Astrocyte (in vitro differentiated cells and primary cell): ENCODE results near the gene DBR1. TPM values are rescaled to one million over a fixed set of nuclear protein-coding genes. Genes with fewer than 3 reads are reported as not detected.

Experiments used
- DNase-seq: peaks from one replicate; pipeline ENCODE4 v3.0.0-alpha.2; 2010; ENCODE audit warnings: low read depth
- FAIRE-seq: peaks from 2 replicates; lab custom pipeline; 2011; peaks lifted over from hg19 to GRCh38; lab: Jason Lieb, UNC
- H2AFZ ChIP-seq: 2 replicates; pipeline ENCODE4 v1.6.0; 2012; ENCODE audit warnings: low read depth, low read length, inconsistent platforms
- H3K27ac ChIP-seq: 2 replicates; pipeline ENCODE4 v1.5.1; 2011; ENCODE audit warnings: low read depth, low read length, inconsistent platforms
- H3K27me3 ChIP-seq: 2 replicates; pipeline ENCODE4 v1.6.0; 2011; ENCODE audit warnings: low read length, inconsistent platforms; ENCODE audit not compliant: insufficient read depth
- H3K36me3 ChIP-seq: 2 replicates; pipeline ENCODE4 v1.5.1; 2011; ENCODE audit warnings: low read length, inconsistent platforms; ENCODE audit not compliant: insufficient read depth
- H3K4me1 ChIP-seq: 2 replicates; pipeline ENCODE4 v1.5.1; 2011; ENCODE audit warnings: low read length, inconsistent platforms; ENCODE audit not compliant: insufficient read depth
- H3K4me2 ChIP-seq: 2 replicates; pipeline ENCODE4 v1.6.0; 2012; ENCODE audit warnings: low read length, inconsistent platforms
- H3K4me3 ChIP-seq: 2 replicates; pipeline ENCODE4 v1.5.1; 2011; ENCODE audit warnings: low read depth, mild to moderate bottlenecking, low read length, inconsistent platforms; ENCODE audit not compliant: insufficient read depth
- H3K79me2 ChIP-seq: 2 replicates; pipeline ENCODE4 v1.6.0; 2012; ENCODE audit warnings: mild to moderate bottlenecking, low read length, inconsistent platforms; ENCODE audit not compliant: insufficient read depth
- H3K9ac ChIP-seq: 2 replicates; pipeline ENCODE4 v1.6.0; 2012; ENCODE audit warnings: mild to moderate bottlenecking, low read length, inconsistent platforms
- H3K9me3 ChIP-seq: 2 replicates; pipeline ENCODE4 v1.5.1; 2012; ENCODE audit warnings: low read depth, mild to moderate bottlenecking, low read length, inconsistent platforms; ENCODE audit not compliant: insufficient read depth
- H4K20me1 ChIP-seq: 2 replicates; pipeline ENCODE4 v1.6.0; 2012; ENCODE audit warnings: low read length, inconsistent platforms; ENCODE audit not compliant: insufficient read depth
- H3K27ac Mint-ChIP-seq: one replicate; pipeline ENCODE4 v1.8.0; 2021; ENCODE audit warnings: mild to moderate bottlenecking, mixed read lengths; ENCODE audit not compliant: unreplicated experiment
- H3K27me3 Mint-ChIP-seq: one replicate; pipeline ENCODE4 v1.8.0; 2021; ENCODE audit warnings: low read depth, mixed read lengths; ENCODE audit not compliant: unreplicated experiment
- H3K36me3 Mint-ChIP-seq: one replicate; pipeline ENCODE4 v1.8.0; 2021; ENCODE audit warnings: low read depth, mixed read lengths; ENCODE audit not compliant: unreplicated experiment
- H3K4me1 Mint-ChIP-seq: one replicate; pipeline ENCODE4 v1.8.0; 2021; ENCODE audit warnings: low read depth, mixed read lengths; ENCODE audit not compliant: unreplicated experiment
- H3K4me3 Mint-ChIP-seq: one replicate; pipeline ENCODE4 v1.8.0; 2021; ENCODE audit warnings: mild to moderate bottlenecking, moderate library complexity, mixed read lengths; ENCODE audit not compliant: unreplicated experiment
- H3K9me3 Mint-ChIP-seq: one replicate; pipeline ENCODE4 v1.8.0; 2021; ENCODE audit warnings: mild to moderate bottlenecking, mixed read lengths; ENCODE audit not compliant: unreplicated experiment
- EZH2 ChIP-seq: IDR thresholded peaks from 2 replicates; pipeline ENCODE4 v1.6.1; 2012; ENCODE audit warnings: mild to moderate bottlenecking, low read length, inconsistent platforms; ENCODE audit not compliant: insufficient read depth
- total RNA-seq: library from RNA; stranded (reverse); gene quantifications from 2 replicates; pipeline ENCODE4 v1.2.1, GENCODE V29; 2021
- TF ChIP-seq, protein P1 (sequence below): IDR thresholded peaks from 2 replicates; pipeline ENCODE4 v1.5.1; 2011; ENCODE audit warnings: low read depth, mild to moderate bottlenecking, inconsistent platforms, low read length, moderate library complexity; ENCODE audit not compliant: insufficient read depth

The DBR1 gene
- total RNA-seq, 1 donor from 2014 or later, result 14.8 TPM

DNA sequence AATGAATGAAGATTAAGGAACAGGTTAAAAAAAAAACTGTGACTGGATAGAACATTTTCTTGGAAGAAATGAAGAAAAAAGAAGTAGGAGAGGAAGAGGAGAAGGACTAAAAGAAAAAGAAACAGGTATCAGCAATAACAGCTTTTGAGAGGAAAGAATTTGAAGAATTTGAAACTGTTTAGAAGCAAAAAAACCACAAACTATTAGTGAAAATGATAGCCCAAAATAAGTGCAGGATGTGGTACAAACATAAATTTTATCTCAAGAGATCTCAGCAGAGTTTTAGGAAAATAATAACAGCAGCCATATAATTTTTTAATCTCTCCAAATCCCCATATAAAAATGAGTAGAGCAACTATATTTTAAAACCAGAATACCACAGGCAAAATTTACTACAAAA, 33.8 kb downstream of the DBR1 start:
- Mint-ChIP-seq H3K9me3 (no peaks in the 10 kb centered on the region), H3K4me3 (no peak overlapping the region), H3K36me3 (no peaks in the 10 kb centered on the region), H3K4me1 (peaks cover 10% of the 10 kb centered on the region), H3K27me3 (no peaks in the 10 kb centered on the region), H3K27ac (no peak overlapping the region)
- Histone ChIP-seq H2AFZ (no peak overlapping the region), H3K27ac (no peak overlapping the region), H3K4me1 (no peaks in the 10 kb centered on the region), H3K27me3 (no peaks in the 10 kb centered on the region), H3K4me3 (no peak overlapping the region), H3K4me2 (no peak overlapping the region), H3K9me3 (no peaks in the 10 kb centered on the region), H3K79me2 (no peaks in the 10 kb centered on the region), H4K20me1 (no peaks in the 10 kb centered on the region), H3K9ac (no peak overlapping the region), H3K36me3 (no peaks in the 10 kb centered on the region)
- no peak for FAIRE-seq
- DNase-seq, result no peak
- no peak for TF ChIP-seq EZH2
- TF ChIP-seq, protein P1, sequence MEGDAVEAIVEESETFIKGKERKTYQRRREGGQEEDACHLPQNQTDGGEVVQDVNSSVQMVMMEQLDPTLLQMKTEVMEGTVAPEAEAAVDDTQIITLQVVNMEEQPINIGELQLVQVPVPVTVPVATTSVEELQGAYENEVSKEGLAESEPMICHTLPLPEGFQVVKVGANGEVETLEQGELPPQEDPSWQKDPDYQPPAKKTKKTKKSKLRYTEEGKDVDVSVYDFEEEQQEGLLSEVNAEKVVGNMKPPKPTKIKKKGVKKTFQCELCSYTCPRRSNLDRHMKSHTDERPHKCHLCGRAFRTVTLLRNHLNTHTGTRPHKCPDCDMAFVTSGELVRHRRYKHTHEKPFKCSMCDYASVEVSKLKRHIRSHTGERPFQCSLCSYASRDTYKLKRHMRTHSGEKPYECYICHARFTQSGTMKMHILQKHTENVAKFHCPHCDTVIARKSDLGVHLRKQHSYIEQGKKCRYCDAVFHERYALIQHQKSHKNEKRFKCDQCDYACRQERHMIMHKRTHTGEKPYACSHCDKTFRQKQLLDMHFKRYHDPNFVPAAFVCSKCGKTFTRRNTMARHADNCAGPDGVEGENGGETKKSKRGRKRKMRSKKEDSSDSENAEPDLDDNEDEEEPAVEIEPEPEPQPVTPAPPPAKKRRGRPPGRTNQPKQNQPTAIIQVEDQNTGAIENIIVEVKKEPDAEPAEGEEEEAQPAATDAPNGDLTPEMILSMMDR, result no peak

DNA sequence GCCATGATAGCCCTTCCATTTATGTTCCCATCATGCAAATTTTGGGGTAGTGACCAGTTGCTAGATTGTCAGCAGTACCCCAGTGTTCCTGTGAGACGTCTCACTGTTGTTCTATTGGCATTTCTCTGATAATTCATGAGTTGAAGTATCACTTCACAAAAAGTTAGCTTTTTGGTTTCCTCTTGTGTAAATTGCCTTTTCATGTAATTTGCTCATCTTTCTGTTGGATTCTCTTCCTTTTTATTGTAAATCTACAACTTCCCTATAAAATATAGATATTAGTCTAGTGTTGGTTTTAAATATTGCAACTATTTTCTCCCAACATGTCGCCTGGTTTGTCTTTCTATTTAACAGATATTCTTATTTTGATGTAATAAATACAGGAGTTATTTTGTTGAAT, 35.0 kb downstream of the DBR1 start:
- H3K4me2 ChIP-seq, result no peak overlapping the region
- no peaks in the 10 kb centered on the region for H3K9me3 ChIP-seq
- Mint-ChIP-seq H3K4me1 (peaks cover 10% of the 10 kb centered on the region), H3K27ac (no peak overlapping the region), H3K9me3 (no peaks in the 10 kb centered on the region), H3K4me3 (no peak overlapping the region), H3K36me3 (no peaks in the 10 kb centered on the region), H3K27me3 (no peaks in the 10 kb centered on the region)
- FAIRE-seq, result no peak
- H3K79me2 ChIP-seq, result no peaks in the 10 kb centered on the region
- H3K9ac ChIP-seq, result no peak overlapping the region
- no peak for TF ChIP-seq EZH2
- TF ChIP-seq, protein P1, result no peak
- H3K4me1 ChIP-seq, result no peaks in the 10 kb centered on the region
- H3K27me3 ChIP-seq, result no peaks in the 10 kb centered on the region
- H2AFZ ChIP-seq, result no peak overlapping the region
- H4K20me1 ChIP-seq, result no peaks in the 10 kb centered on the region
- DNase-seq, result no peak
- H3K4me3 ChIP-seq, result no peak overlapping the region
- H3K27ac ChIP-seq, result no peak overlapping the region
- no peaks in the 10 kb centered on the region for H3K36me3 ChIP-seq

DNA sequence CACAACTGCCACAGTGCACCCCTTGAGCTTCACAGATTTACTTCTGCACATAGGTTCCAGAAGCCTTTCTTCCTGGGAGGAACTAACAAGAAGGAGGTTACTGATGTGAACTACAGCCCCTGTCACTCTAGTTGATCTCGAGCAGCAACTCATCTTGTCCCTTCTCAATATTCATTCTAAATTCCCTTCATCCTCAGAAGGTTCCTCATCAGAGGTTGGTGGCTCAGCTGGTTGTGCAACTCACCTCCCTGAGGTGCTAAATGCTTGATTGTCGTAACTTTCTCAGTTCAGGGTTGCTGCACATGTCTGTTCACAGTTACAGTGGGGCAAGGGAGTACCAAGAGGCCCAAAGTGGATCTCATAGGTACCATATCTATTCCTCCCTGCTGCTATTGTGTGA, 36.9 kb downstream of the DBR1 start:
- TF ChIP-seq, protein P1, result no peak
- no peak for TF ChIP-seq EZH2
- Histone ChIP-seq H3K4me1 (no peaks in the 10 kb centered on the region), H2AFZ (no peak overlapping the region), H3K9ac (no peak overlapping the region), H3K9me3 (no peaks in the 10 kb centered on the region), H3K27ac (no peak overlapping the region), H3K36me3 (no peaks in the 10 kb centered on the region), H3K4me3 (no peak overlapping the region), H4K20me1 (no peaks in the 10 kb centered on the region), H3K4me2 (no peak overlapping the region), H3K79me2 (no peaks in the 10 kb centered on the region), H3K27me3 (no peaks in the 10 kb centered on the region)
- Mint-ChIP-seq H3K4me3 (no peak overlapping the region), H3K9me3 (no peaks in the 10 kb centered on the region), H3K4me1 (peaks cover 10% of the 10 kb centered on the region), H3K27me3 (no peaks in the 10 kb centered on the region), H3K27ac (no peak overlapping the region), H3K36me3 (no peaks in the 10 kb centered on the region)
- no peak for FAIRE-seq
- no peak for DNase-seq
